ENCODE results near the gene SPRR2D. TPM values are rescaled to one million over a fixed set of nuclear protein-coding genes. Genes with fewer than 3 reads are reported as not detected.

SPRR2D gene
- total RNA-seq, 1 donor from 2014 or later: 2.4 TPM

GRCh38 chr1:152999818-153000217 lies 41.1 kb downstream of the SPRR2D start:
- DNase-seq (ENCODE audit: low read depth): peak; percentile 42
- no peaks in the 10 kb centered on the region for H3K36me3 ChIP-seq (ENCODE audit: control insufficient read depth, insufficient read depth, low read length)
- peak; percentile 83 for FAIRE-seq
- H3K27me3 ChIP-seq (ENCODE audit: control insufficient read depth, insufficient read depth, low read length): no peaks in the 10 kb centered on the region
- no peak overlapping the region for H3K4me3 ChIP-seq (ENCODE audit: low read depth, low read length)
- TF ChIP-seq, protein P1, sequence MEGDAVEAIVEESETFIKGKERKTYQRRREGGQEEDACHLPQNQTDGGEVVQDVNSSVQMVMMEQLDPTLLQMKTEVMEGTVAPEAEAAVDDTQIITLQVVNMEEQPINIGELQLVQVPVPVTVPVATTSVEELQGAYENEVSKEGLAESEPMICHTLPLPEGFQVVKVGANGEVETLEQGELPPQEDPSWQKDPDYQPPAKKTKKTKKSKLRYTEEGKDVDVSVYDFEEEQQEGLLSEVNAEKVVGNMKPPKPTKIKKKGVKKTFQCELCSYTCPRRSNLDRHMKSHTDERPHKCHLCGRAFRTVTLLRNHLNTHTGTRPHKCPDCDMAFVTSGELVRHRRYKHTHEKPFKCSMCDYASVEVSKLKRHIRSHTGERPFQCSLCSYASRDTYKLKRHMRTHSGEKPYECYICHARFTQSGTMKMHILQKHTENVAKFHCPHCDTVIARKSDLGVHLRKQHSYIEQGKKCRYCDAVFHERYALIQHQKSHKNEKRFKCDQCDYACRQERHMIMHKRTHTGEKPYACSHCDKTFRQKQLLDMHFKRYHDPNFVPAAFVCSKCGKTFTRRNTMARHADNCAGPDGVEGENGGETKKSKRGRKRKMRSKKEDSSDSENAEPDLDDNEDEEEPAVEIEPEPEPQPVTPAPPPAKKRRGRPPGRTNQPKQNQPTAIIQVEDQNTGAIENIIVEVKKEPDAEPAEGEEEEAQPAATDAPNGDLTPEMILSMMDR (IDR thresholded peaks at IDR 0.05; ENCODE audit: insufficient read depth, low read length, severe bottlenecking): no peak

DNA sequence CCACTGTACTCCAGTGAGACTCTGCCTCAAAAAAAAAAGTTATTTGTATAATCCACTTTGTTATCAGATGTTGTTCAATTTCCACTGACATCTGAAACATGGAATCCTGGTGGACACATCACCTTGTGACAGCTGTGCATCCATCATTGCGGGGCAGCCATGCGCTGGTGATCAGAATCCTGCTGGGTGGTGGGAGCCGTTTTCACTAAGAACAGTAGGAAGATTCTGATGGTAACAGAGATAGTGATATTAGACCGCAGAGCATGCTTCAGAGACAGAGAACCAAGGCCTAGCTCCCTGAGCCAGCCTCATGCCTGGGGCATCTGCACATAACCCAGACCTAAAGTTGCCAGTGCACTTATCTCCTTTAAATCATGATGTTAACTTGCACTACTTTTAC lies 42.4 kb downstream of the SPRR2D start:
- no peaks in the 10 kb centered on the region for H3K36me3 ChIP-seq (ENCODE audit: control insufficient read depth, insufficient read depth, low read length)
- DNase-seq (ENCODE audit: low read depth): no peak
- H3K27me3 ChIP-seq (ENCODE audit: control insufficient read depth, insufficient read depth, low read length): no peaks in the 10 kb centered on the region
- H3K4me3 ChIP-seq (ENCODE audit: low read depth, low read length): no peak overlapping the region
- TF ChIP-seq, protein P1 (IDR thresholded peaks at IDR 0.05; ENCODE audit: insufficient read depth, low read length, severe bottlenecking): no peak
- FAIRE-seq: peak; percentile 13

GRCh38 chr1:152997901-152998300 lies 43.0 kb downstream of the SPRR2D start:
- FAIRE-seq: no peak

GRCh38 chr1:152996633-152997400 lies 44.1 kb downstream of the SPRR2D start:
- FAIRE-seq (no peak), DNase-seq (ENCODE audit: low read depth) (no peak)
- TF ChIP-seq, protein P1 (IDR thresholded peaks at IDR 0.05; ENCODE audit: insufficient read depth, low read length, severe bottlenecking): no peak
- Histone ChIP-seq H3K36me3 (ENCODE audit: control insufficient read depth, insufficient read depth, low read length) (no peaks in the 10 kb centered on the region), H3K4me3 (ENCODE audit: low read depth, low read length) (no peak overlapping the region), H3K27me3 (ENCODE audit: control insufficient read depth, insufficient read depth, low read length) (no peaks in the 10 kb centered on the region)

More at GRCh38 chr1:152997901-152998300, 43.0 kb downstream of the SPRR2D start:
- Histone ChIP-seq H3K36me3 (ENCODE audit: control insufficient read depth, insufficient read depth, low read length) (no peaks in the 10 kb centered on the region), H3K4me3 (ENCODE audit: low read depth, low read length) (no peak overlapping the region), H3K27me3 (ENCODE audit: control insufficient read depth, insufficient read depth, low read length) (no peaks in the 10 kb centered on the region)
- TF ChIP-seq, protein P1 (IDR thresholded peaks at IDR 0.05; ENCODE audit: insufficient read depth, low read length, severe bottlenecking): no peak
- no peak for DNase-seq (ENCODE audit: low read depth)

- TF ChIP-seq, protein P1 (IDR thresholded peaks at IDR 0.05; ENCODE audit: insufficient read depth, low read length, severe bottlenecking): no peak
- Histone ChIP-seq H3K27me3 (ENCODE audit: control insufficient read depth, insufficient read depth, low read length) (no peaks in the 10 kb centered on the region), H3K36me3 (ENCODE audit: control insufficient read depth, insufficient read depth, low read length) (no peaks in the 10 kb centered on the region), H3K4me3 (ENCODE audit: low read depth, low read length) (no peak overlapping the region)
- FAIRE-seq (no peak), DNase-seq (ENCODE audit: low read depth) (no peak)
Observed at GRCh38 chr1:152995842-152996241, 45.1 kb downstream of the SPRR2D start.

- Histone ChIP-seq H3K4me3 (ENCODE audit: low read depth, low read length) (no peak overlapping the region), H3K36me3 (ENCODE audit: control insufficient read depth, insufficient read depth, low read length) (no peaks in the 10 kb centered on the region), H3K27me3 (ENCODE audit: control insufficient read depth, insufficient read depth, low read length) (no peaks in the 10 kb centered on the region)
- DNase-seq (ENCODE audit: low read depth): no peak
- TF ChIP-seq, protein P1 (IDR thresholded peaks at IDR 0.05; ENCODE audit: insufficient read depth, low read length, severe bottlenecking): no peak
- FAIRE-seq: no peak
Observed at GRCh38 chr1:152993186-152993585, 47.7 kb downstream of the SPRR2D start.
